GM19240 (cell line): ENCODE measurements around the gene CNTN3.

Experiments used
- DNase-seq: peaks from one replicate; pipeline ENCODE4 v3.0.0; 2011; ENCODE audit warnings: low spot score; ENCODE audit not compliant: insufficient read length

CNTN3 gene

DNA sequence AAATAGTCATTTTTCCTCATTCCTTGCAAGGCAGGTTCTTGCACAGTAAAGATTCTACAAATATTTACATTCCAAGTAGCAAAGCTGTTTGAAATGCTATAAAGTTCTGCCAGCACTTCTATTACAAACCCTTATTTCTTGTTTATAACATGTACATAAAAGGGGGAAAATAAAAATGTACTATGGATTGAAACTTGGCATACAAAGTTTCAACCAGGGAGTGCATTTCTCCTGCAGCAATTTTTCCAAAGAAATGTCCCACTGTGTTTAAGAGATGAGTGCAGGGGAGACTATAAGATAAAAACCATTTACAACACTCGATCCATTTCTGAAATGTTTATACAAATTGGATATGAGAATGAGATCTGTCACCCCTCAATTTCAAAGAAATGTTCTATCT is 3.3 kb downstream of the CNTN3 start:
- no peak for DNase-seq

DNA sequence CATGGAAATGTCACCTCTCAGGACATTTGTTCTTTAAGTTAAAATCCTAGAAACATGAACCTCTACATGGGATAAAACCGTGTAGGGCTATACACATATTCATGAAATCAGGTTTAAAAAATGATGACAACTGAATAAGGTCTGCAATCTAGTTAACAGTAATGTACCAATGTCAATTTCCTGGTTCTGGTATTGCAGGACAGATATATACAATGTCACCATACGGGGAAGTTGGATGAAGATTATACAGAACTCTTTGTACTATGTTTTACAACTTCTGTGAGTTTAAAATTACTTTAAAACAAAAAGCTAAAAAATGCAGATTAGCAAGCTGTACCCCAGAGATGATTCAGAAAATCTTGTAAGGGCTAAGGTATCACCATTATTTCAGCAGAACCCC is 6.7 kb downstream of the CNTN3 start:
- DNase-seq: no peak

DNA sequence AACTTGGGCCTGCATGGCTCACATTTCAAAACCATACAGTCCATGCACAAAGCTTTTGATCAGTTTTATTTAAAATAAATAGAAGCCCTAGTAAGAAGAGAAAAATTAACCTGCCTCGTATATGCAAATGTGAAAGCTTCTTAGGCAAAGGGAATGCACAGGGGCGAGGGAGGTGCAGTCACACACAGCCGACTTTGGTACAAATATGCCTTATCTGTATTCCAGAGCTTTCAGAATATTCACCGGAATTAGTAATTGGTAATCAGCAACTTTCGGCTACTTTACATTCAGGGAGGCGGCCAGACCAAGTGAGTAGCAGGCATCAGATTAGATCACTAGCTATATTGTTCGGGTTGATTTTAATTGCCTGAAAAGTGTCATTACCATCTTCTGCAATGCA is 7.5 kb downstream of the CNTN3 start:
- DNase-seq: no peak

DNA sequence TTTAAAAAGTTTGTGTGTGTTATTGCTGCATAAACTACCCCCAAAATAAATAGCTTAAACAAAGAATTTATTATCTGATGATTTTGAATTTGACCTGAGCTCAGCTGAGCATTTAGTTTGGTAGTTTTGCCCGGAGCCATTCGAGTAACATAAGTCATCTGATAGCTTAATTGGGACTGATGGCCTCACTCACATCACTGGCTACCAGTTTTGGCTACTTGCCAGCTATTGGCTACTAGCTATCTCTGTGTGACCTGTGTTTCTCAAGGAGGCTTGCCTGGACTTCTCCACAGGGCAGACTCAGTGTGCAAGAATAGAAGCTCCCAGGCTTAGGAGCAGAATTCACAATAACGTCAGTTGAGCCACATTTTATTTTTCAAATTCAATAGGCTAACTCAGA is 9.0 kb downstream of the CNTN3 start:
- no peak for DNase-seq

DNA sequence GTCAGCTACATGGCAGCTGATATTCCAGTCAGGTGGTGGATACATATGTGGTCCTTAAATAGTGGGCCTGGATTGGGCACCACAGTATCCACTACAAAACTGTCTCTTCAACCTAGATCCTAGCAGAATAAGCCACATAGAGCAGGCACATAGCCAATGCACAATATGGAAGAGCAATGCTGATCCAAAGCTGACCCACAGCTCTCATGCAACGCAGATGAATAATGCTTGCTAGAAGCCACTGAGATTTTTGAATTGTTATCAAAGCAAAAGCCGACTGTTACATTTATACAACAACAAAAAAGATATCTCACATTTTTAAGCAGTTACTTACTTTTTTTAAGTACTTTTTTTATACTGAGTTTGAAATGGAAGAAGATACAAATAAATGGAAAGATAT is 11.2 kb downstream of the CNTN3 start:
- no peak for DNase-seq

DNA sequence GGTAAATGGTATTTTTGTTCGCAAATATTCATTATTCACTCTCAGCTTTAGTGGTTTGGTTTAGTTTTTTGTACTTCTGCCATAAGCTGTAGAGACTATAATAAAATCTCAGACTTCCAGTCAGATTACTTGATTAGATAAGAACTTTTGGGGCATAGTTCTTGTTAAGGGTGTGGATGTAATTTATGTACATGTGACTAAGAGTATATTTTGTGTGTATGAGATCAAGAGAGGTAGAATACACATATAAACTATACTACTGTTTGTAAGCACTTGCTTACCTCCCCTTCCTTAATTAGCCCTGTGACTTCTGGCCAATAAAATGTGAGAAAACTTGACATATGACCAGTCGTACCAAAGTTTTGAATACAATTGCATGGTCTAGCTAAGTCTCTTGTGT is 12.0 kb downstream of the CNTN3 start:
- no peak for DNase-seq

DNA sequence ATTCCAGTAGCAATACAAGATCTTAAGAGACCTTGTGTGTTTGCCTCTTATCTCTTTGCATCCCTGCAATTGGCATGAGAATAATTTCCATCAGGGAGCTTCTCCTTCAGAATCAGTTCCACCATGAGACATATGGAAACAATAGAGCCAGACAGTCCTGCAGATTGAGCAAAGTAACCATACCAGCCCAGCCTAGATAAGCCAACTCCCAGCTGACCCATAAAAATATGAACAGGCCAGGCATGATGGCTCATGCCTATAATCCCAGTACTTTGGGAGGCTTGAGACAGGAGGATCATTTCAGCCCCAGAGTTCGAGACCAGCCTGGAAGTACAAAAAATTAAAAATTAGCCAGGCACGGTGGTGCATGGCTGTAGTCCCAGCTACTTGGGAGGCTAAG is 12.7 kb downstream of the CNTN3 start:
- no peak for DNase-seq

DNA sequence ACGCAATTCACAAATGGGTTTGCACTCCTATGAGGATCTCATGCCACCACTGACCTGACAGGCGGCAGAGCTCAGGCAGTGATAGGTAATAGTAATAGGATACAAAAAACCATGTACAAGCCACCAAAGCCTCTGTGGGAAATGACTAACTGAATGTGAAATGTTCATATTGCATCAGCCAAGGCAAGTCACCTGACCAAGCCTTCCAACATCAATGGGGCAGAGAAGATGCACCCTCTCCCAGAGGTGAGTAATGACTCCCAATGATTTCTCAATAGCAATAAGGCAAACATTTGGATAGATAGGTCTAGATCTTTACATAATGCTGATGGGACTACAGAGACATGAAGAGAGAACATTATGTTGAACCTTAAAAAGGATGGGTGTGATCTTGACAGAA is 14.9 kb downstream of the CNTN3 start:
- DNase-seq: no peak

DNA sequence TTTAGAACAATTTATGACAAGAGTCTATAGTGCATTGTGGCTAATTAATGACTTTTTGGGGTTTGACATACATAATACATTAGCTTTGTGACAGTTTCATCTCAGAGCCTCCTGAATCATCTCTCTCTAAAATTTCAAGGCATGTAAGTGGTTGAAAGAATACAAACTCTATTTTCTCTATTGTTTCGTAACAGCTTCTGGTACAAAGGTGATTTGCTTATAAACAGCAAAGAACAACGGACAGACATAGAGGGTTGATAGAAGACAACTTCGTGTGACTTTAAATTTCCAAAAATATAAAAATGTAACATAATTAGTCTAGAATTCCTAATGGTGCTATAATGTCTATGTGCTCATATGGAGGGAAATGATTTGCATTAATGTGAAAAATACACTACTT is 21.3 kb downstream of the CNTN3 start:
- DNase-seq: no peak

DNA sequence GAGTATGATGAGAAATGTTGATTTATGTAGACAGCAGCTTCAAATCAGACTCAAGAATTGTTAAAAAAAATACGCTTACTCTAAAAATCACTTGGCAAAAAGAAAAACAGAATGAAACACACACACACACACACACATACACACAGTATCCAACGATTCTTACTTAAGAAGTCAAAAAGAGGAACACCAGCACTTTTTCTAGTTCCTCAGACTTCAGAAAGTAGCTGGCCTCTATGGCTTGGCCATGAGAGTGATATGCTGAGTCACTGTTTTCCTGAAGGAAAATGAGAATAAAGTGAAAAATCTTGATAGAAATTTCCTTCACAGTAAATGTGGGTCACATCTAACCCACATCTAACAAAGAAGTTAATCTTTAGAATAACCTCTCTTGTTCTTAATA is 22.1 kb downstream of the CNTN3 start:
- DNase-seq: no peak

DNA sequence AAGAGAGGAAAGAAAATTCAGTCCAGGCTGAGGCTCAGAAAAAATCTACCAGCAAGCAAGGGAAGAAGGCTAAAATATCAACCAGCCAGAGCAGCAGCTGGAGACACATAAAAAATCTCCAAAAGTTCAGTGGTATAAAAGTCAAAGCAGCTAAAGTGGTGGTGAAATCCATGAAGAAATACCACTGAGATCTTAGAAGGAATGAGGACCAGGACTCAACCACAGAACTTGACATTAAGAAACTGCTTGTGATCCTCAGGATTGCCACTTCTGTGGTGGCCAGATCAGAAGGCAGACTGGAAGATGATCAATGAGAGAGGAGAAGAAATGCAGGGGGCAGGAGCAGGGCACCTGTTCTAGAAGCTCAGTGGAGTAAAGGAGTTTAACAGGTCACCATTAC is 22.5 kb downstream of the CNTN3 start:
- DNase-seq: no peak

DNA sequence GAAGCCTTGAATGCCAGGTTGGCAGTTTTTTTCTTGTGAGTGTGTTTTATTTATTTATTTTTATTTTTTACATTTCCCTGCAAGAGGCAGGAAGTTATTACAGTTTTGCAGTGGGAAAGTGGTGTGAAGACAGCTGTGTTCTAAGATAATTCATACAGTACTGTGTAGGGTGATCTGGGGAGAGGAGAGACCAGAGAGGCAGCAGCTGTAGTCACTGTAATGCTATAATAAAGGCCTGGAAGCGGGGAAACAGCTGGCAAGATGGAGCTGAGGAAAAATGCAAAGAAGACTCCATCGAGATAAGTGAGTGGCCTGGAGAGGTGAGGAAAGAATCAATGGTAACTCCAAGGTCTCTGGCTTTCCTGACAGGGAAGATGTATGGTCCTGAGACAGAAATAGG is 23.1 kb downstream of the CNTN3 start:
- no peak for DNase-seq

DNA sequence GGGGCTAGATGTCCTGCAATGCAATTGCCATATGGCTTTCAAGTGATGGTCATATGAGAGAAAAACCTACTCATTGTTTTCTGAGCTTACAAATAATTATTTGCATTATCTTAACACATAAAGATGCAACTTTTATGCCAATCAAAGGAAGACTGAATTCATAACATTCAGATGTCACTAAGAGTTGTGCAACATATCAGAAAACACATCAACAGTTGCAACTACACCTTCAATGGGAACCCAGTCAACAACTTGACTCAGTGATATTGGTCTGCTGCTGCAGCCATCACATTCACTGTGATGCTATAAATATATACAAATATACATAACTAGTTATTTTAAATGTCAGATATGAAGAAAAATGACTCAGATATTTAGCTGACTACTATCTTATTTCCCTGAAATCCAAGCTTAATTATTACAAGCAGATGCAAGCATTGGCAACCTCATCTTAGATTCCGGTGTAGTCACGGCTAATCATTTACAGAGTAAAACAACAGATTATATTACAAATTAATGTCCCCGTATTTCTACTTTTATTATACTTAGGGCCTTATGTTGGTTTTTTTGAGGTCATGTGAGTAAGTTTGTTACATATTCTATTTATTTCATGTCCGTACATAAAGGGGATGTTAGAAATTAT is 23.7 kb downstream of the CNTN3 start:
- DNase-seq: no peak

DNA sequence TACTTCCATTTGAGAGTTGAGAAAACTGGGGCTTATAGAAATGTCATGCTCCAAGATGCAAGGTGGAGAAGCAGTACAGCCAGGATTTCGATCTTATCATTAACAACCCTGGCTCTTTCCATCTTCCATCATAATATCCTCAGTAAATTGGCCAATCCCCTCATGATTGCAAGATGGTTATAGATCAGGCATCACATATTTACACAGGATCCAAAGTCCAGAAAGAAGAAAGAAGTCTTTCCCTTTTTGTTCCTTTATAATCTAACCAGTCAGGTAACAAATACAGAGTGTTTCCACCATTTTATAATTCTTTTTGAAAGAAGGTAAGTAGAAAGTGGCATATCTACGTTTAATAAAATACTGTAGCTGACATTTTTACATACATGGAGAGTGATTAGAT is 29.7 kb downstream of the CNTN3 start:
- DNase-seq: no peak

DNA sequence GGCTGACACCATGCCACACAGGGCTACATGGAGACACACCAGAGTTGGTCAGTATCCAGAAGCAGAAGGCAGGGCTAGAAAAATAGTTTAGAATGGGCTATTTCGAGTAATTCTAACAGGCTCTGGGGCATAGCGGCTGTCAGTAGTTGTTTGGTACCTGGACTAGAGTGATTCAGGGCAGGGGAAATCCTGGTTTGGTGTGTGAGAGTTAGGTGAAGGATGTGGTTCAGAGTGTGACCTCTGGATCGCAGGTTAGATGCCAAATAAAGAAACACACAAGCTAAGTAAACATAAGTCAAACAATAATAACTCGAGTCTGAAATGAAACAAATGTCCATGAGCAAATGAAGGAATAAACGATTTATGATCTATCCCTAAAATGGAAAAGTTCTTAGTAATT is 31.5 kb downstream of the CNTN3 start:
- DNase-seq: no peak

DNA sequence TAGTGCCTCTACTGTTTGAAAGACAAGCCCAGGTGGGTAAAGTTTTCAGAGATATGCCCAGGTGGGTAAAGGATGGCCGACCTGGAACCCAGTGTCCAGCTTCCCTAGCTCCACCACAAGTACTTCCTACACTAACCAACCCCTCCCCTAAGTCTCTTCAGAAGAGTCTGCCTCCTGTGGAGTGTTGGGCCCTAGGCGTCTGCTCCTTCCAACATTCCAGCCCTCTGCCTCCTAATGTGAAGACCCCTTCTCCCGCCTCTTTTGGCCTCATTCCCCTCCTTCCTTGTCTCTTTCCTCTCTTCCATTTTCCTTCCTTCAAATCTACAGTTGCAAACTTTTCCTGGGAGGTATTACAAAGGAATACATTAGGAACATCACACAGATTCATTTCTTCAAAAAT is 38.6 kb downstream of the CNTN3 start:
- no peak for DNase-seq

DNA sequence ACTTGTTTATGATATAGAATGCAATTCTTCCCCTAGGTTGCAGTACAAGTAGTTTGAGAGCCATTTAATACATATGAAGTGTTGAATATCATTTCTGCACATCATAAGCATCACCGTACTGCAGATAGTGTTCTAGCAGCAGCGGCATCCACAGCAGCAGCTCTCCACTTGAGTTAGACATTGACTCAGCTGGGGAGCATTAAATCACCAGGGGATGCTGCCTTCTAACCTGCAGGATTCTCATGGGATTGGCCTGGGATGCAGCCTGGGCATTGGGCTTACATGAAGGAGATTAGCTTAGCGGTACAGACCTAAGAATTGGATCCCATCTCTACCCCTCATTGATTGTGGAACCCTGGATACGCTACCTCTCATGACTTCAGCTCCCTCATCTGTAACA is 43.3 kb downstream of the CNTN3 start:
- DNase-seq: no peak
